Measurements from ENCODE around the gene CAND2. TPM values are rescaled to one million over a fixed set of nuclear protein-coding genes. Genes with fewer than 3 reads are reported as not detected.

Gene CAND2
- polyA plus RNA-seq, 3 donors: not detected

DNA sequence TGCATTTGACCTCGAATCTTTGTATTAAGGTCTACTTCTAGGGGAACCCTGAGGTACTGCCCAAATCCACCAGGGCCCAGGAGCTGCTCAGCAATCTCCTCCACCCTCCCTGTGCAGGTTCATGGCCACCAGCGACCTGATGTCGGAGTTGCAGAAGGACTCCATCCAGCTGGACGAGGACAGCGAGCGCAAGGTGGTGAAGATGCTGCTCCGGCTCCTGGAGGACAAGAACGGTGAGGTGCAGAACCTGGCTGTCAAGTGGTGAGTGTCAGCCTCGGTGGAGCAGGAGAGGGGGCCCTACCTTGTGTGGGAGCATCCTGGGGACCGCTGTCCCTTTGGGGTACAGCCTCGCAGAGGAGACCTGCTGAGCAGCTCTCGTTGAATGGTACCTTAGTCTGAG, 6.9 kb downstream of the CAND2 start:
- no peaks in the 10 kb centered on the region for H3K27me3 ChIP-seq (ENCODE audit: control insufficient read depth in 2 of 2, insufficient read depth in 2 of 2, low read length in 2 of 2)
- H3K36me3 ChIP-seq (replicated peaks in 1 of 2; ENCODE audit: control insufficient read depth in 1 of 2, insufficient read depth in 2 of 2, low read length in 2 of 2): no peaks in the 10 kb centered on the region
- intact Hi-C loops (cut with micrococcal nuclease): no loop called here
- no peak overlapping the region for H2AFZ ChIP-seq (ENCODE audit: insufficient read depth, low read depth, low read length, poor library complexity, severe bottlenecking)
- Mint-ChIP-seq H3K4me3 (no peak overlapping the region), H3K4me1 (no peaks in the 10 kb centered on the region), H3K9me3 (peaks cover 0 to 3% (median 0%) of the 10 kb centered on the region in 7 donors), H3K27ac (peak overlapping the region in 1 of 7 donors; percentile 50), H3K36me3 (no peaks in the 10 kb centered on the region), H3K27me3 (ENCODE audit: low read depth in 3 of 3) (peaks cover under 1 to 7% (median 2%) of the 10 kb centered on the region in 3 donors)
- no peaks in the 10 kb centered on the region for H3K4me1 ChIP-seq (ENCODE audit: control insufficient read depth in 1 of 2, insufficient read depth in 2 of 2, low read length in 2 of 2)
- TF ChIP-seq, protein P1, sequence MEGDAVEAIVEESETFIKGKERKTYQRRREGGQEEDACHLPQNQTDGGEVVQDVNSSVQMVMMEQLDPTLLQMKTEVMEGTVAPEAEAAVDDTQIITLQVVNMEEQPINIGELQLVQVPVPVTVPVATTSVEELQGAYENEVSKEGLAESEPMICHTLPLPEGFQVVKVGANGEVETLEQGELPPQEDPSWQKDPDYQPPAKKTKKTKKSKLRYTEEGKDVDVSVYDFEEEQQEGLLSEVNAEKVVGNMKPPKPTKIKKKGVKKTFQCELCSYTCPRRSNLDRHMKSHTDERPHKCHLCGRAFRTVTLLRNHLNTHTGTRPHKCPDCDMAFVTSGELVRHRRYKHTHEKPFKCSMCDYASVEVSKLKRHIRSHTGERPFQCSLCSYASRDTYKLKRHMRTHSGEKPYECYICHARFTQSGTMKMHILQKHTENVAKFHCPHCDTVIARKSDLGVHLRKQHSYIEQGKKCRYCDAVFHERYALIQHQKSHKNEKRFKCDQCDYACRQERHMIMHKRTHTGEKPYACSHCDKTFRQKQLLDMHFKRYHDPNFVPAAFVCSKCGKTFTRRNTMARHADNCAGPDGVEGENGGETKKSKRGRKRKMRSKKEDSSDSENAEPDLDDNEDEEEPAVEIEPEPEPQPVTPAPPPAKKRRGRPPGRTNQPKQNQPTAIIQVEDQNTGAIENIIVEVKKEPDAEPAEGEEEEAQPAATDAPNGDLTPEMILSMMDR (IDR thresholded peaks at IDR 0.05): no peak
- WGBS (ENCODE audit: insufficient coverage): 91% methylated on average over 12 of the region's 12 CpGs
- H3K9me3 ChIP-seq (replicated peaks in 1 of 2; ENCODE audit: control insufficient read depth in 1 of 2, insufficient read depth in 1 of 2, low read length in 2 of 2): no peaks in the 10 kb centered on the region
- no peak overlapping the region for H3K27ac ChIP-seq (ENCODE audit: low read depth in 1 of 2, low read length in 2 of 2)
- H3K9ac ChIP-seq (ENCODE audit: insufficient read depth, low read length, poor library complexity, severe bottlenecking): no peak overlapping the region
- no peaks in the 10 kb centered on the region for H4K20me1 ChIP-seq (ENCODE audit: insufficient read depth, low read length)
- H3K79me2 ChIP-seq (ENCODE audit: insufficient read depth, low read length): no peaks in the 10 kb centered on the region
- no peak overlapping the region for H3K4me3 ChIP-seq (replicated peaks in 1 of 3; ENCODE audit: low read depth in 2 of 3, low read length in 3 of 3)
- no peak overlapping the region for H3K4me2 ChIP-seq (replicated peaks; ENCODE audit: extremely low read depth, low read length, poor library complexity, severe bottlenecking)
- DNase-seq: no peak

DNA sequence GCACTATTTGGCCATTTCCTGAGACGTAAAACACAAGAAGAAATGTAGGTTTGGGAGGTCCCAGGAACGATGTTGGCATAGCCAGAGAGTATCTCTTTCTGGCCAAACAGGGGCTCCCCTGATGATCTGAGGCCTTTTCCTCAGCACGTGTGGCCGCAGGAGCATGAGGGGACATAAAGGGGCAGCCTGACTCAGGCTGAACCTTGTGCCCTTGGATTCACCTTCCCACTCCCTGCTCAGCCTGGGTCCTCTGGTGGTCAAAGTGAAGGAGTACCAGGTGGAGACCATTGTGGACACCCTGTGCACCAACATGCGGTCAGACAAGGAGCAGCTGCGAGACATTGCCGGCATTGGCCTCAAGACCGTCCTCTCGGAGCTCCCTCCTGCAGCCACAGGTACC, 10.6 kb downstream of the CAND2 start:
- WGBS (ENCODE audit: insufficient coverage): 95% methylated on average over 6 of the region's 9 CpGs
- peaks cover 0 to 6% of the 10 kb centered on the region in 2 donors for H3K27me3 ChIP-seq (ENCODE audit: control insufficient read depth in 2 of 2, insufficient read depth in 2 of 2, low read length in 2 of 2)
- DNase-seq: no peak
- H3K27me3 Mint-ChIP-seq (ENCODE audit: low read depth in 3 of 3): peaks cover 5 to 15% (median 6%) of the 10 kb centered on the region in 3 donors
- no peak overlapping the region for H2AFZ ChIP-seq (ENCODE audit: insufficient read depth, low read depth, low read length, poor library complexity, severe bottlenecking)
- H3K9ac ChIP-seq (ENCODE audit: insufficient read depth, low read length, poor library complexity, severe bottlenecking): no peak overlapping the region
- no peaks in the 10 kb centered on the region for H3K36me3 Mint-ChIP-seq
- peaks cover 10% of the 10 kb centered on the region for H3K4me1 Mint-ChIP-seq
- no peaks in the 10 kb centered on the region for H3K36me3 ChIP-seq (replicated peaks in 1 of 2; ENCODE audit: control insufficient read depth in 1 of 2, insufficient read depth in 2 of 2, low read length in 2 of 2)
- H3K4me1 ChIP-seq (ENCODE audit: control insufficient read depth in 1 of 2, insufficient read depth in 2 of 2, low read length in 2 of 2): peaks cover 4 to 12% of the 10 kb centered on the region in 2 donors
- no peak overlapping the region for H3K4me3 ChIP-seq (replicated peaks in 1 of 3; ENCODE audit: low read depth in 2 of 3, low read length in 3 of 3)
- H3K27ac Mint-ChIP-seq: no peak overlapping the region
- no peaks in the 10 kb centered on the region for H3K79me2 ChIP-seq (ENCODE audit: insufficient read depth, low read length)
- intact Hi-C loops (cut with micrococcal nuclease): no loop called here
- no peak overlapping the region for H3K4me3 Mint-ChIP-seq
- H4K20me1 ChIP-seq (ENCODE audit: insufficient read depth, low read length): no peaks in the 10 kb centered on the region
- peaks cover 0 to 3% (median 0%) of the 10 kb centered on the region in 7 donors for H3K9me3 Mint-ChIP-seq
- H3K9me3 ChIP-seq (replicated peaks in 1 of 2; ENCODE audit: control insufficient read depth in 1 of 2, insufficient read depth in 1 of 2, low read length in 2 of 2): no peaks in the 10 kb centered on the region
- H3K4me2 ChIP-seq (replicated peaks; ENCODE audit: extremely low read depth, low read length, poor library complexity, severe bottlenecking): no peak overlapping the region
- TF ChIP-seq, protein P1 (IDR thresholded peaks at IDR 0.05): no peak
- no peak overlapping the region for H3K27ac ChIP-seq (ENCODE audit: low read depth in 1 of 2, low read length in 2 of 2)
